GM12864 (cell line): Measurements from ENCODE around the gene PAX3.

Source experiments
- DNase-seq: peaks from one replicate; pipeline ENCODE4 v3.0.0-alpha.2; 2011; ENCODE audit warnings: low read depth
- H3K4me3 ChIP-seq: 2 replicates; pipeline ENCODE4 v1.5.1; 2011; ENCODE audit warnings: mild to moderate bottlenecking, low read depth, low read length, control low read depth
- TF ChIP-seq, protein P1 (sequence below): IDR thresholded peaks from 2 replicates; pipeline ENCODE4 v1.5.1; 2011; ENCODE audit warnings: low read depth, mild to moderate bottlenecking, moderate library complexity, low read length, control low read depth, inconsistent platforms; ENCODE audit errors: missing control alignments

The PAX3 gene

GRCh38 chr2:222290736-222291484, 7.9 kb downstream of the PAX3 start:
- no peak overlapping the region for H3K4me3 ChIP-seq
- TF ChIP-seq, protein P1, sequence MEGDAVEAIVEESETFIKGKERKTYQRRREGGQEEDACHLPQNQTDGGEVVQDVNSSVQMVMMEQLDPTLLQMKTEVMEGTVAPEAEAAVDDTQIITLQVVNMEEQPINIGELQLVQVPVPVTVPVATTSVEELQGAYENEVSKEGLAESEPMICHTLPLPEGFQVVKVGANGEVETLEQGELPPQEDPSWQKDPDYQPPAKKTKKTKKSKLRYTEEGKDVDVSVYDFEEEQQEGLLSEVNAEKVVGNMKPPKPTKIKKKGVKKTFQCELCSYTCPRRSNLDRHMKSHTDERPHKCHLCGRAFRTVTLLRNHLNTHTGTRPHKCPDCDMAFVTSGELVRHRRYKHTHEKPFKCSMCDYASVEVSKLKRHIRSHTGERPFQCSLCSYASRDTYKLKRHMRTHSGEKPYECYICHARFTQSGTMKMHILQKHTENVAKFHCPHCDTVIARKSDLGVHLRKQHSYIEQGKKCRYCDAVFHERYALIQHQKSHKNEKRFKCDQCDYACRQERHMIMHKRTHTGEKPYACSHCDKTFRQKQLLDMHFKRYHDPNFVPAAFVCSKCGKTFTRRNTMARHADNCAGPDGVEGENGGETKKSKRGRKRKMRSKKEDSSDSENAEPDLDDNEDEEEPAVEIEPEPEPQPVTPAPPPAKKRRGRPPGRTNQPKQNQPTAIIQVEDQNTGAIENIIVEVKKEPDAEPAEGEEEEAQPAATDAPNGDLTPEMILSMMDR = no peak
- DNase-seq = no peak

GRCh38 chr2:222290401-222290735, 8.4 kb downstream of the PAX3 start:
- TF ChIP-seq, protein P1 = no peak
- no peak overlapping the region for H3K4me3 ChIP-seq
- no peak for DNase-seq

DNA sequence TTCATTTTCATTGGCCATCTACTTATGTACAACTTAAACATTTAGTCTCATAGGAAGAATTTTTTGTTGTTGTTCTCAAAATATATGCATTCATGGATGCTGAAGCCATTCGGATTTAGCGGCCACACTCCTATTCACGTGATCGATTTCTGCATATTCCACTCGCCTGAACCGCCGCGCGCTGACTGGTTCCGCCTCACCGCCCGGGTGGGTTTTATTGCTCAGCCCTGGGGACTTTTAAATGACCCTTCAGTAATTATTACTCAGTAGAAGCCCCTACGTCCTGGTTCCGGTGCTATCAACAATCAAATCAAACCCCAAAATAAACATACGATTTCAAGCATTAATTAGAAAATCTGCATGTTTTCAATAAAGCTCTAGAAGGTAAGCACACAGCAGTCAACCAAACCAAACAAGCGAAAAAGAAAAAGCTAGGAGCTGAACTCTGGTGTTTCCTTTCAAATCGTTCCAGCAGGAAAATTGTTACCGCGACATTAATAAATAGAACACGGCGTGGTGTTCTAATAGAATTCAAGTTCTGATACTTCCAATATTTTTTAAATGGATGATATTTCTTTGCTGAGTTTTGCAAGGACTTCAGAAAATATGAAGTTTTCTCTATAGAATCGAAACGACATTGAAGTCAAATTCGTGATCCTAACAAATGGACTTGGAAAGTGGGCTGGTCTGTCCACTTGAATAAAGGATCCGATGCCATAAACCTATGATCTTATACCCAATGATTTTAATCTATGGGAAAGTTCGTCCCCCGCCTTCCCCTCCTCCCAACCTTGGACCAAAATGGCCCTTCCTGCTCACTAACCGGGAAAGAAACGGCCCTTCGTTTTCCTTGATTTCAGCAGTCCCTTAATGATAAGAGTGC, 9.3 kb downstream of the PAX3 start:
- TF ChIP-seq, protein P1 = no peak
- H3K4me3 ChIP-seq = no peak overlapping the region
- no peak for DNase-seq

GRCh38 chr2:222288590-222289277, 10.1 kb downstream of the PAX3 start:
- no peak overlapping the region for H3K4me3 ChIP-seq
- TF ChIP-seq, protein P1 = no peak
- no peak for DNase-seq

- H3K4me3 ChIP-seq = no peak overlapping the region
- TF ChIP-seq, protein P1 = no peak
Measured at GRCh38 chr2:222287862-222288479, 10.8 kb downstream of the PAX3 start.

GRCh38 chr2:222284466-222284865, 14.3 kb downstream of the PAX3 start:
- DNase-seq = no peak
- no peak overlapping the region for H3K4me3 ChIP-seq
- TF ChIP-seq, protein P1 = no peak

More at GRCh38 chr2:222287862-222288479, 10.8 kb downstream of the PAX3 start:
- DNase-seq = no peak
